ENCODE data around the gene CD109.

The CD109 gene

GRCh38 chr6:73796881-73797280 is 100.9 kb downstream of the CD109 start:
- Histone ChIP-seq H3K4me3 (IDR thresholded peaks at IDR 0.05; ENCODE audit: insufficient read depth, low read depth, low read length) (no peak overlapping the region), H3K36me3 (ENCODE audit: insufficient read depth) (no peaks in the 10 kb centered on the region), H3K4me2 (no peak overlapping the region), H3K9ac (no peak overlapping the region), H3K27ac (no peak overlapping the region), H3K79me2 (ENCODE audit: insufficient read depth, low read depth) (no peaks in the 10 kb centered on the region), H4K20me1 (ENCODE audit: insufficient read depth) (no peaks in the 10 kb centered on the region), H3K27me3 (ENCODE audit: insufficient read depth, low read depth) (no peaks in the 10 kb centered on the region), H2AFZ (ENCODE audit: low read depth) (no peak overlapping the region), H3K4me1 (ENCODE audit: low read depth, poor library complexity, severe bottlenecking) (peaks cover 8% of the 10 kb centered on the region)
- no peak for TF ChIP-seq CTCF (conservative IDR thresholded peaks at IDR 0.05; ENCODE audit: low read depth, low read length)

DNA sequence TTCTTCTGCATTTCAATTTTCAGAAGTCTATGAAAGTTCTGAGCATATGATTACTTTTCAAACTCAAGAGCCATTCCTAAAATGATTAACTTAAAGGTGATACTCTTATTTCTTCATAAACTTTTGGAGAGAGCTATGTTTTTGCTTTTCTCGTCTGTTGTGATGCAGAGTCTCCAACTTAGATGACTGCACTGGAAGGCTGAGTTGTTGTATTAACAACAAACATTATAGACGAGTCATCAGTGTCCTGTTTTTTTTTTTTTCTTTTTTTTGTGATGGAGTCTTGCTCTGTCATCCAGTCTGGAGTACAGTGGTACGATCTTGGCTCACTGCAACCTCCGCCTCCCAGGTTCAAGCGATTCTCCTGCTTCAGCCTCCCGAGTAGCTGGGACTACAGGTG is 101.9 kb downstream of the CD109 start:
- Histone ChIP-seq H3K36me3 (ENCODE audit: insufficient read depth) (no peaks in the 10 kb centered on the region), H3K27me3 (ENCODE audit: insufficient read depth, low read depth) (no peaks in the 10 kb centered on the region), H4K20me1 (ENCODE audit: insufficient read depth) (no peaks in the 10 kb centered on the region), H3K9ac (no peak overlapping the region), H3K79me2 (ENCODE audit: insufficient read depth, low read depth) (no peaks in the 10 kb centered on the region), H3K4me2 (no peak overlapping the region), H2AFZ (ENCODE audit: low read depth) (no peak overlapping the region), H3K4me1 (ENCODE audit: low read depth, poor library complexity, severe bottlenecking) (peaks cover 8% of the 10 kb centered on the region), H3K27ac (no peak overlapping the region), H3K4me3 (IDR thresholded peaks at IDR 0.05; ENCODE audit: insufficient read depth, low read depth, low read length) (no peak overlapping the region)
- TF ChIP-seq CTCF (conservative IDR thresholded peaks at IDR 0.05; ENCODE audit: low read depth, low read length): no peak

- H2AFZ ChIP-seq (ENCODE audit: low read depth): no peak overlapping the region
- peaks cover 8% of the 10 kb centered on the region for H3K4me1 ChIP-seq (ENCODE audit: low read depth, poor library complexity, severe bottlenecking)
- H3K4me2 ChIP-seq: no peak overlapping the region
- no peaks in the 10 kb centered on the region for H3K27me3 ChIP-seq (ENCODE audit: insufficient read depth, low read depth)
- H3K27ac ChIP-seq: no peak overlapping the region
- H3K9ac ChIP-seq: no peak overlapping the region
- H3K4me3 ChIP-seq (IDR thresholded peaks at IDR 0.05; ENCODE audit: insufficient read depth, low read depth, low read length): no peak overlapping the region
- H3K79me2 ChIP-seq (ENCODE audit: insufficient read depth, low read depth): no peaks in the 10 kb centered on the region
- H3K36me3 ChIP-seq (ENCODE audit: insufficient read depth): no peaks in the 10 kb centered on the region
- H4K20me1 ChIP-seq (ENCODE audit: insufficient read depth): no peaks in the 10 kb centered on the region
- 0 out of 2 replicates have a peak, but pooled peaks have one; percentile 21 for TF ChIP-seq CTCF (conservative IDR thresholded peaks at IDR 0.05; ENCODE audit: low read depth, low read length)
Observed at GRCh38 chr6:73798592-73798991, 102.6 kb downstream of the CD109 start.

GRCh38 chr6:73800997-73801396 is 105.0 kb downstream of the CD109 start:
- Histone ChIP-seq H3K4me3 (IDR thresholded peaks at IDR 0.05; ENCODE audit: insufficient read depth, low read depth, low read length) (no peak overlapping the region), H4K20me1 (ENCODE audit: insufficient read depth) (no peaks in the 10 kb centered on the region), H3K9ac (no peak overlapping the region), H3K4me2 (no peak overlapping the region), H3K79me2 (ENCODE audit: insufficient read depth, low read depth) (no peaks in the 10 kb centered on the region), H3K27me3 (ENCODE audit: insufficient read depth, low read depth) (no peaks in the 10 kb centered on the region), H3K36me3 (ENCODE audit: insufficient read depth) (no peaks in the 10 kb centered on the region), H2AFZ (ENCODE audit: low read depth) (no peak overlapping the region), H3K4me1 (ENCODE audit: low read depth, poor library complexity, severe bottlenecking) (peaks cover 8% of the 10 kb centered on the region), H3K27ac (no peak overlapping the region)
- TF ChIP-seq CTCF (conservative IDR thresholded peaks at IDR 0.05; ENCODE audit: low read depth, low read length): no peak
